K562 (cell line): ENCODE measurements around the gene PPP1R3G.

Source experiments
- CEBPB ChIP-seq: fragments of 450-650 bp; IDR thresholded peaks from 2 replicates; pipeline ENCODE4 v1.6.1; 2016; ENCODE audit warnings: missing genetic modification characterization, missing compliant biosample characterization
- EZH2 ChIP-seq: IDR thresholded peaks from 2 replicates; pipeline ENCODE4 v1.6.1; 2012; ENCODE audit warnings: low read depth, mild to moderate bottlenecking, inconsistent platforms, low read length, borderline replicate concordance
- GABPB1 ChIP-seq: sonication (generic); formaldehyde crosslinking; IDR thresholded peaks from 2 replicates; pipeline ENCODE4 v1.8.0; 2022; ENCODE audit warnings: mild to moderate bottlenecking, missing genetic modification reagents
- YBX1 ChIP-seq: fragments of 450-650 bp; IDR thresholded peaks from 2 replicates; pipeline ENCODE4 v1.7.1; 2016; ENCODE audit warnings: mild to moderate bottlenecking
- TF ChIP-seq, protein P1 (sequence below), 2 experiments: fragments of 450-650 bp in 1 of 2; sonication (generic) in 1 of 2; formaldehyde crosslinking in 1 of 2; IDR thresholded peaks in 1 of 2; conservative IDR thresholded peaks in 1 of 2; 2 replicates each; pipeline versions ENCODE4 v1.6.1 to v1.8.1; 2016 to 2023; ENCODE audit warnings: mild to moderate bottlenecking in 2 of 2, moderate library complexity in 2 of 2, inconsistent platforms in 1 of 2, missing genetic modification reagents in 1 of 2

DNA sequence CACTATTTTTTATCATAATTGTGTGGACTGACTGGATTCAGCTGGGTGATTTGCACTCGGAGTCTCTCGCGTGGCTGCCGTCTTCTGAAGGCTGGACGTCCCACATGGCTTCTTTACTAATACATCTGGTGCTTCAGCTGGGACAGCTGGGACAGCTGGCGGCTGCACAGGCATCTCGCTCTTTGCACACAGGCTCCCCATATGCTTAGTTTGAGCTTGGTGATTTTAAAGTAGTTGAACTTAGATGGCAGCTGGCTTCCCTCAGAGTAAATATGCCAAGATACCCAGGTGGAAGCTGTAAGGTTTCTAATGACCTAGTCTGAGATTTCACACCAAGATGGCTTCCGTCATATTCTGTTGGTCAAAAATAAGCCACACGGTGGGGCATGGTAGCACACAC lies 38.7 kb upstream of the PPP1R3G start:
- no peak for TF ChIP-seq EZH2
- no peak for TF ChIP-seq YBX1
- TF ChIP-seq, protein P1, sequence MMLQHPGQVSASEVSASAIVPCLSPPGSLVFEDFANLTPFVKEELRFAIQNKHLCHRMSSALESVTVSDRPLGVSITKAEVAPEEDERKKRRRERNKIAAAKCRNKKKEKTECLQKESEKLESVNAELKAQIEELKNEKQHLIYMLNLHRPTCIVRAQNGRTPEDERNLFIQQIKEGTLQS (IDR thresholded peaks at IDR 0.05), result no peak
- TF ChIP-seq, protein P1 (CRISPR knock-in tag; conservative IDR thresholded peaks at IDR 0.05), result no peak
- no peak for TF ChIP-seq CEBPB (tag)
- no peak for TF ChIP-seq GABPB1 (CRISPR knock-in tag)
